NCI-H128 (cell line): Measurements from ENCODE around the gene IGSF9.
"Not testable (repeated sequence)": the region's sequence is repeated elsewhere in the genome, so short reads cannot be mapped to it uniquely, and the experiment has no call there.

Source experiments
- DNase-seq: peaks from one replicate; lab custom pipeline; 2025; ENCODE audit not compliant: unreplicated experiment; lab: John Stamatoyannopoulos, UW

IGSF9 gene

DNA sequence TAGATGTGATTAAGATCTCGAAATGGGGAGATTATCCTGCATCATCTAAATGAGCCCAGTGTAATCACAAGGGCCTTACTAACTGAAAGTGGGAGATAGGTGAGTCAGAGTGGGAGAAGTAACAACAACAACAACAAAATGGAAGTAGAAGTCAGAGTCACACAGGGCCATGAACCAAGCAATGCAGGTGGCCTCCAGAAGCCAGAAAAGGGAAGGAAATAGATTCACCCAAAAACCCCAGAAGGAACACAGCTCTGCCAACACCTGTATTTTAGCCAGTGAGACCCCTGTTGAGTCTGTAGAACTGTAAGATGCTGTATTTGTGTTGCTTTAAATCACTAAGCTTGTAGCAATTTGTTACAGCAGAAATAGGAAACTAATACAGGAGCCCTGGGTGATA lies 24.2 kb downstream of the IGSF9 start:
- DNase-seq, result no peak

DNA sequence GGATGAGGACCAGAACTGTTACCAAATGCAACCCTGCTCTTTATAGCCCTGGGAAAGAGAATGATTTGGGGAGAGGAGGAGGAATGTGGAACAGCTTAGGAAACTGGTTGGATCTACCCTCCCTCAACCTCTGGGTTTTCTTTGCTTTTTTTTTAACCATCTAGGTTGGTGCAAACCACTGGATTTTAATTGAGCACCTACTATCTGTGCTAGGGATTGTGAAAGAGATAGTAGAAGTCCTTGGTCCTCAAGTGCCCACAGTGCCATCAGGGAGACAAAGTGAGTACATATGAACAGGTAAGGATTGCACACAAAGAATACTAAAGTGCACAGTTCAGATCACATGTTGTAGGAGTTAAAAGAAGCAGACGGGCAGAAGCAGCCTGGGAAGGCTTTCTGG lies 24.8 kb downstream of the IGSF9 start:
- DNase-seq, result no peak

DNA sequence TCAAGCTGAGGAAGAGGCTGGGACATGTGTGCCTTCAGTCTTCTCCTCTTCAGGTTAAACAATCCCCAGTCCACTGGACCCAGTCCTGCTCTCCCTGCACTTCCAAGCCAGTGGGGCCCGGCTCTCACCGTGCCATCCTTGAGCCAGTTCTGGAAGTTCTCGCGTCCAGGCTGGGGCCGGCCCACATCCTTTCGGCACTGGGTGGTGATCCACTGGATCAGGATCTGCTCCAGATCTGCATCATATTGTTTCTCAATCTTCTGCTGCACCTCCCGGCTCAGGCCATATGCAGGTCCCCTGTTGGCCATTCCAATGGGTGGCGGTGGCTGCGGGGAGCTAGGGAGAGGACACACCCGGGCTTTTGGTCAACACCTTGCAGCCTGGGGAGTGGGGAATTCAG lies 25.2 kb downstream of the IGSF9 start:
- no peak for DNase-seq

DNA sequence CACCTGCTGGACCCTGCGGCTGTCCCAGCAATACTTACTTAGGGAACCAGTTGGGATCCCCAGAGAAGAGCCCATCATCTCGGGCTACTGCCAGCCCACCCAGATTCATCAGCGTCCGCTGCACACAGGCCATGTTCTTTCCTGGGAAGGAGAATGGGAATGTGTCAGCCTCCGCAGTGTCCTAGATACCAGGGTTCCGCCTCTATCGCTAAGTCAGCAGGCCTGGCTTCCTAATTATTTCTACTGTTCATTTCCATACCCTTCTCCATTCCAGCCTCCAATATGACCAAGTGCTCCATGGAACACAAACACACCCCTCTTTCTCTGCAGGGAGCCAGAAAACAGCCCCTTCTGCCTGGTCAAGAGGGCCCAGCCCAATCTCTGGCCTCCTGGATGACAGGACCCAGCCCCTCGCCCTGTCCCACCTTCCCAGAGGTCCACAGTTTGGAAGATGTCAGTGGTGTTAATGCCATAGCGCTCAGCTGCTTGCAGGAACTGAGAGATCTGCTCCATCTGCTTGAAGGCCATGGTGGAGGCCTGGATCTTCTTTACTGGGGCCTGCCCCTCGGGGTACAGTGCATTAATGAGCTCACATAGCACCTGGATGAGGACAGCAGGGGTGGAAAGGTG lies 26.1 kb downstream of the IGSF9 start:
- no peak for DNase-seq

DNA sequence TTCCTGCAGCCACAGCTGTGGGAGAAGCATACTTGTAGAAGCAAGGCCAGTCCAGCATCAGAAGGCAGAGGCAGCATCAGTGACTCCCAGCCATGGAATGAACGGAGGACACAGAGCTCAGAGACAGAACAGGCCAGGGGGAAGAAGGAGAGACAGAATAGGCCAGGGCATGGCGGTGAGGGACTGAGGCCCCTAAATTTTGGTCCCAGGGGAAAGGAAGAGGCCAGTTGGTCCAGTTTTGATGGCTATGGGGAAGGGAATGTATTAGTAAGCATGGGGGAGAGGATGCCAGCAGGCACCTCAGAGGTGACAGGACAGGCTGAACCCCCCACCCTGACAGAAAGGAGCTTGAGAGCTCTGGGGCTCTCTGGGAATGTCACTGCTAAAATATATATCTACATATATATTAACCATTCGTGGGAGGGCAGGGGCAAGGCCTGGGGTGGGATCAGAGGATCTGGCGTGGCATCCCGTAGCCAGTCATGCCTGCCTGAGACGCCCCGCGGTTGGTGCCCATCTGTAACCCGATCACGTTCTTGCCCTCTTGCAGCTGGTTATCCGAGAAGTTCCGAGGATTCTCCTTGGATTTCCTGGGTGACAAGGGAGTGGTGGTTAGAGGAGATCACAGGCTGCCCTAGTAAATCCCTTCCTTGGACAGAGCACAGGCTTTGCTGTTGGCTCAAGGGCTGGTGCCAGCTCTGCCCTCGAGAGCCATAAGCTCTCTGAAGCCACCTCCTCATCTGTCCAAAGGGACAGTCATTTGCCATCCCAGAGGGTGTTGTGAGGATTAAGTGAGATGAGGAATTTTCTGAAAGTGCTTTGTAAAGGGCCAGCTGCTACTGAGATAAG lies 26.8 kb downstream of the IGSF9 start:
- no peak for DNase-seq

DNA sequence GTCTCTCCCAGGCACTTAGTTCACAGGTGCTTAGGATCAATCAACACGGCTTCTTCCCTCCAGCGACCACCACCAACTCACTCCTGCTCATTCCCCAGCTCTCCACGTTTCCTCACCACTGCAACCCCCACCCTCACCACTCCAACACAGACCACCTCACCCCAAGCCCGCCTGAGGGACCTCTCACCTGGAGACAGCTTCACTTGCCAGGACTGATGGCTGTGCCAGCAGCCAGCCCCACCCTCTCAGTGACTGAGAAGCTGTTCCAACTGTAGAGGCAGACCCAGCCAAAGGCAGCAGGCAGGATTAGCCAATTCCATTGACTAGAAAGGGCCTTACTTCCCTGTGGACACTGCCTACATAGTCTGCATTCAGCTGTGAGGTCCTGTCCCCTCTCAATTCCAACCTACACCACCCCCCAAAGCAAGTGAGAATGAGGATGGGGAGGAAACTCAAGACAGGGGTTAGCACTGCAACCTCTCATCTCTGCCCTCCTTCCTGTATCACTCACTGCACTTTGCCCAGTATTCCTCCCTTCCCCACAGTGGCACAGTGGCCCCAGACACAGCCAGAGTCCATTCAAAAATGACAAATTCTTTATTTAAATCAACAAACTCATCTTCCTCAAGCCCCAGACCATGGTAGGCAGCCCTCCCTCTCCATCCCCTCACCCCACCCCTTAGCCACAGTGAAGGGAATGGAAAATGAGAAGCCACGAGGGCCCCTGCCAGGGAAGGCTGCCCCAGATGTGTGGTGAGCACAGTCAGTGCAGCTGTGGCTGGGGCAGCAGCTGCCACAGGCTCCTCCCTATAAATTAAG lies 27.7 kb downstream of the IGSF9 start:
- no peak for DNase-seq

DNA sequence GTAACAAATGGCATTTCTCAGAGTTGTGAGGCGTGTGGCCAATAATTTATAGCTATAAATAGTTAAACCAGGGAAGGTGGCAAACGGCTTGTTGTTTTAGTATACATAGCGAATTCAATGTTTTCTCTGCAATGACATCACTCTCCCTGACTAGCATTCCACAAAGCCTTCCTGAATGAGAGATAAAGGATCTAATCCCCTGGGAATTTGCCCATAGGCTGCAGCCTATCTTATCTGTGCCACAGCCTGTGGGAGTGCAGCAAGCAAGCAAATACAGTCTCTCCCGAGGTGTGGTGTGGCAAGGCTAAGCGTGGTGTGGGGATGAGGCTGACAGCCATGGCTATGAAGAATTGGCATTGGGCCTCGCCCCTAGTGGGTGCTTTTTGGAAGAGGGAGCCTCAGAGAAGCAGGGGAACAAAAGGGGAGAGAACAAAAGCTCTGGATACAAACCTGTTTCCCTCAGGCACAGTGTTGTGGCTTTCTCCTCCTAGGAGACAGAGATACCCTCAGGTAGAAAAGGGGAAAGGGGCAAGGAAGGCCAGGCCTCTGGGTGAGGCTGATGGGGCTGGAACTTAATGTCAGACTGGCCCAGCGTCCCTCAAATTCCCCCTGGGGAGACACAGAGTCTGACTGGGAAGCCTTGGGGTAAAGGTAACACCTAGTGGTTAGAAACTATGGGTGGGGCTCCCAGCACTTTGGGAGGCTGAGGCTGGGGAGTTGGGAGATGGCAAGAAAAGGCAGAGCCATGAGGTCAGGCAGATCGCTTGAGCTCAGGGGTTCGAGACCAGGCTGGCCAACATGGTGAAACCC lies 29.0 kb downstream of the IGSF9 start:
- DNase-seq, result no peak

DNA sequence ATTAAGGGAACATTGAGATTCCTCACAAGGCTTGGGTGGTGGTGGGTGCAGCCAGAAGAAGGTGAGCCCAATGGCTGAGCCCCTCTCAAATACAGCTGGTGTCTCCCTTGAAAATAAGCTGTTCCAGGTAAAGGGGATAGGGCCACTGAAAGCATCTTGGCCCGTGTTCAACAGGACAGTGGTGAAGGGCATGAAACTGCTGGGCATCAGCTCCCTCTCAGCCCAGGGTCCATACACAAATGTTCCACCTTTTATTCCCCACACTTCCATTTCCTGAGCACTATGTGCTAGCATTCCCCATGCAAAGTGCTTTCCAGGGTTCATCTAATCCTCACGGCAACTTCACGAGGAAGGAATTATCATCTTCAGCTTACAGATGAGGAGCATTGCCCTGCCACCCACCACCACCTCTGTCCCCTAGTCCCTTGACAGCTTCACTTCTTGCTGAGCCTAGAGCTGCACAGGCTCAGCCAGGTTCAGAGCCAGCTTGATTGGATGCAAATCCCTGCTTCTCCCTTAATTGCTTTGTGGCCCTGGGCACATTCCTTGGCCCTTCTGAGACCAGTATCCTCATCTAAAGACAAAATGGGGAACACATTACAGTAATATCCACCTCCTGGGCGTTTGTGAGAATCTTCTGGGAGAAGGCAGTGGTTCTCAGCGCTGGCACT lies 29.7 kb downstream of the IGSF9 start:
- no peak for DNase-seq

DNA sequence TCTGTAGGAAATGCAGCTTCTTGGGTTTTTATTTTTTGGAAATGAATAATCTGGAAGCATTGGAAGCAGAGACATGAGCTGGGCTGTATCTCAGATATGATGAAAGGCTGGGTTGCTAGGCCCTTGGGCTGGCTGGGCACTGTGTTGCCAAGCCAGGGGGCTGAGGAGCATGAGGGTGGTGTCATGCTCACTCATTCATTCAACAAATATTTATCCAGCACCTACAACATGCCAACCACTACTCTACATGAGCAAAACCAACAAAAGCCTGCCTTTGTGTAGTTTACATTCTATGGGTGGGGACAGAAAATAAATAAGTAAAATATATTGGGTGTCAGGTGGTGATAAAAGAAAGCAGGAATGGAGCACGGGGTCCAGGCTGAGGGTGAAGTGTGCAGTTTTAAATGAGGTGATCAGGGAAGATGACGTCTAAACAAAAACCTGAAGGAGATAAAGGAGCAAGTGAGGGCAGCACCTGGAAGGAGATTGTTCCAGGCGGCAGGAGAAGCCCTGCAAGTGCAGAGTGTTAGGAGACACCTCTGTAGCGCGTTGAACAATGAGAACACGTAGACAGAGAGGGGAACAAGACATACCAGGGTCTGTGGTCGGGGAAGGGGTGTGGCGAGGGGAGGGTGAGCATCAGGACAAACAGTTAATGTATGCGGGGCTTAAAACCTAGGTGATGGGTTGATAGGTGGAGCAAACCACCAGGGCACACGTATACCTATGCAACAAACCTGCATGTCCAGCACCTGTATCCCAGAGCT lies 31.0 kb downstream of the IGSF9 start:
- DNase-seq, result no peak

DNA sequence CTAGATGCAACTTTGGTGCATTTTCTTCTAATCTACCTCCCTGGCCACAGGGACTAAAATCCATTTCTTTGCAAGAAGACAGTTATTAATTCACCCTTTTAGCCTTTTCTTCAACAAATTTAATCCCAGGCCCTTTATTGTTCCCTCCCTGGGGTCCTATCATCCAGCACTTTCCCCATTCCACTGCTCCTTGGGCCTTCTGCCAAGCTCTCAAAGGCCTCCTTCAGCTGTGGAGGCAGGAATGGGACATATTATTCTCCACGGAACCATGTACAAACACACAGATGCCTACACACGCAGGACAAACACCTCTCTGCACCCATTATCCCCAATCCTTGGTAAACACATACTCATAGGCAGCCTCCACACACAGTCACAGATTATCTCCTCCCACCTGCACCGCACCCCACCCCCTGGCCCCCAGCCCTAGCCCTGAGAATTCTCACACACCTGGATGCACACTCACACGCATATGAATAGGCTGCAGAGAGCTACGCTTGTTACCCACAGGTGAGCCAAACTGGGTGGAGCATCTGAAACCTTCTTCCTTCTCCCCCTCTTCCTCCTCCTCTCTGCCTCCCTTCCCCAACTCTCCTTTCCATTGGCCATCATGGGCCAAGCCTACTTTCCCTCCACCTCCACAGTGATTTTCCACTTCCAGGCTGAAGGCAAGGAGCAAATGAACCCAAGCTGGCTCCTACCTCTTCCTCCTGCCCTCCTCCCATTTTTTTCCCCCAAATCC lies 31.8 kb downstream of the IGSF9 start:
- DNase-seq, result no peak

DNA sequence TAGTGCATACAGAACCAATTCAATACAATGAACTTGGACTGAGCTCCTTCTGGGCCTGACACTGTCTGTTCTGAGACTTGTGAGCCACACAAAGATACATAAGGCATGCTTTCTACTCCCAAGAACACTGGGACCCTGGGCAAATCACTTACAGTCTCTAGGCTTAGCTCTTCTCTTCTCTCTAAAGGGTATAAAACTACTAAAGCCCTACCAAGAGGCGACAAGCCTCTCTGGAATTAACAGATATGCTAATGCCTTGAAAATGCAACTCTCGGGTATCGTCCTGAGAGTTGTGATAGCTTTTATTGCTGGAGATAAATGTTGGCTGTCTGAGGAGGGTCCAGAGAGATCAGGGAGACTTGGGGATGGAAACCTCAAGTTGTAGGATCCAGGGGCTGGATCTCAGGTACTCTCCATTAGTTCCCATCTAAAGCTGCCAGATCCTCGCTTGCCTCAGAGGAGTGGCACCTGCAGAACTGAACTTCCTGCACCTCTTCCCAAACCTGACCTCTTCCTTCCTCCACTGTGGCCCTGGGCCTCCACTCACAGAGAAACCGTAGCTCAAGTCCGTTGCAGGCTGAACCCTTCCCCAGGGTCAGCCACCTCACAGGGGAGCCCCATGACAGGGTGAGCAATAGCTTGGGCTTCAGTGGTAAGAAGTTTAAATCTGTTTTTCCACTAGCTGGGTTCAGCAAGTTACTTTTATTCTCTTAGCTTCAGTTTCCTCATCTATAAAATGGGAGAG lies 33.9 kb downstream of the IGSF9 start:
- DNase-seq, result no peak

DNA sequence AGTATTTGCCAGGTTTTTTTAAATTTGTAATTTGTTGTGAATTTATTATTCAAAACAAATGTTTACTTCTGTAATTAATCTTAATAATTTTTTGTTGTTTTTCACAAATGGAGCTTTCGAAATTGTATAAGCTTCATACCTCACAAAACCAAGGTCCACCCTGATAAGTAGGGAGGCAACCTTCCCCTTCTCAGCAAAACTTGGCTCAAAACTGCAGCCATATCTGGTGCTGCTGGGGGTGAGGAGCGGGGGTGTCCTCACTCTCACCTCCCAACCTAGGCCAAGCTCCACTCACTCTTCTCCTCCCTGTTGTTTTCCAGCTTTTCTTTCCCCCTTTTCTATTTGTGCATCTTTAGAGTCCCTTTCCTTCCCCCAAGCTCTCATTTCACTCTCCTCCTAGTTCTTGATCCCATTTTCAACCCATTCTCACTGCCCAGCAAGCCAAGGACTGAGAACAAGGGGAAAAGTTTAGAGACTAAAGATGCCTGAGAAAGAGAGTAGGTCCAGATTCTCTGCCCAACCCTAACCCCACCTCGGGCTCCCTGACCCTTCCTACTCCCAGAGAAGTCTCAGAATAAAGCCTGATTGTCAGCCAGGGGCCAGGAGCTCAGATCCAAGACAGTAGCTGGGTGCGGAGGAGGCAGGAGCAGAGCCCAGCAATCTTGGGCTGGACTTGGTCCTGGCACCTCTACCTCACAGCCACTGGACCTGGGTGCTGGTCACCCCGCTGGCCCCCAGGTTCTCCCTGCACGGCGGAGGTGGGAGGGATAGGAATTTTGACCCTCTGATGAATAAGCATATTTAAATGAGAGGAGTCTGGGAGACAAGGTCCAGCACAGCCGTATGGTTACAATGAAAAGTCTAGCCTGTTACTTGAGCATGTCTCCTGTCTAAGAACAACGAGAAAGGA lies 37.1 kb downstream of the IGSF9 start:
- no peak for DNase-seq

DNA sequence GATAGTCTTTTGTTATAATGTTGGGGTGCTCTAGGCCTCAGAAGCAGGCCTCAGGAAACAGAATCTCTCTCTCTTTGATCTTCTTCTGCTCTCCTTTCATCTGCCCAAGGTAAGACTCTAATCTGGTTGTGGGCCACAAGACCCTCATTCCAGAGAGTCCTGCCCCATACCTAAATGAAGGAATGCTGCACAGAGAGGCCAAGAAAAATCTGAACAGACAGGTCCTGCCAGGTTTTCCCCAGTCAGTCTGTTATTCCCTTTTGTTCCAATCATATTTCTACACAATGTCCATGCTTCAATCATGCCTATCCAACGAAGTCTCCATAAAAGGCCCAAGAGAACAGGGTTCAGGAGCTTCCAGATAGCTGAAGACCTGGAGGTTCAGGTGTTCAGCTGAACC lies 38.5 kb downstream of the IGSF9 start:
- DNase-seq, result no peak

DNA sequence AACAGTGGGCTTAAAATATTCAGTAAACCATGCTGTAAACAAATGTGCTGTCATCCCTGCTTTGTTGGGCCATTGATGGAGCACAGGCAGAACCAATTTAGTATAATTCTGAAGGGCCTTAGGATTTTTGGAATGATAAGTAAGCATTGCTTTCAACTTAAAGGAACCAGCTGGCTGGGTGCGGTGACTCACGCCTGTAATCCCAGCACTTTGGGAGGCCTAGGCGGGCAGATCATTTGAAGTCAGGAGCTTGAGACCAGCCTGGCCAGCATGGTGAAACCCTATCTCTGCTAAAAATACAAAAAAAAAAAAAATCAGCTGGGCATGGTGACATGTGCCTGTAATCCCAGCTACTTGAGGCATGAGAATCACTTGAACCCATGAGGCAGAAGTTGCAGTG lies 41.4 kb downstream of the IGSF9 start:
- DNase-seq, result not testable (repeated sequence)

DNA sequence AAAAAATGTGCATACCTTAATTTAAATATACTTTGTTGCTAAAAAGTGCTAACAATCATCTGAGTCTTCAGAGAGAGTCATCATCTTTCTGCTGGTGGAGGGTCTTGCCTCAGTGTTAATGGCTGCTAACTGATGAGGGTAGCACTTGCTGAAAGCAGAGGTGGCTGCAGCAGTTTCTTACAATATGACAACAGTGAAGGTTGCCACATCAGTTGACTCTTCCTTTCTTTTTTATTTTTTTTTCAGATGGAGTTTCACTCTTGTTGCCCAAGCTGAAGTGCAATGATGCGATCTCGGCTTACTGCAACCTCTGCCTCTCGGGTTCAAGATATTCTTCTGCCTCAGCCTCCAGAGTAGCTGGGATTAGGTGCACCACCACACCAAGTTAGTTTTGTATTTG lies 42.9 kb downstream of the IGSF9 start:
- DNase-seq, result no peak

DNA sequence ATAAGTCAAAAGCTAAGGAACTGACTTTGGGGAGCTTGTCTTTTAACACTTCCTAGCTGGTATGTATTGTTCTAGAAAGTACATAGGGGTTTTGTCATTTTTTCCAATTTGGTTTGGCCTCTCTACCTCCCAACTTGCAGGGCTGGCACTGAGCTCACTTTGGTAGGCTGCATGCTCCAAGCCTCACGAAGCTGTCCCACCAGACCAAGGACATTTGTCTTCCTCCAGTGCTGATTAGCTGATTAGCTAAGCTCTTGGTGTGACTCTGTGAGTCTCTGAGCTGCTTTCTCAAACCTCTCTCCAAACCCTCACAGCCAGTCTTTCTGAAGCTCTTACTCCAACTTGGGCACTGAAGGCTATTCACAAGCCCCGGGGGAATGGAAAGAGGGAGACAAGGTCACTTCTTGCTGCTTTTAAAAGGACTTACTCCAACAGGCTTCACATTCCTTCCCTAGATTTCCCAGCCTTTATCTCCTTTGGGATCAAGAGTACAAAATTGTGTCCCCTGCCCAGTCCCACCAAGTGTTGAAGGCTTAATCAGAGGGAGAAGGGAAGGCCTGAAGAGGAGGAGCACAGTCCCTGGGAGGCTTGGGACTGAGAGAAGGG lies 44.6 kb downstream of the IGSF9 start:
- no peak for DNase-seq
